Retinal pigment epithelial cell (primary cell): ENCODE data around the gene KDM4F.

Source experiments
- DNase-seq: peaks from one replicate; pipeline ENCODE4 v3.0.0-alpha.2; 2010; ENCODE audit warnings: low read depth
- H3K4me3 ChIP-seq: 2 replicates; pipeline ENCODE4 v1.5.1; 2011; ENCODE audit warnings: mild to moderate bottlenecking, low read length, control low read depth, moderate library complexity
- TF ChIP-seq, protein P1 (sequence below): conservative IDR thresholded peaks from 2 replicates; pipeline ENCODE4 v1.5.1; 2011; ENCODE audit warnings: low read depth, low read length, control low read depth, inconsistent platforms

The KDM4F gene

DNA sequence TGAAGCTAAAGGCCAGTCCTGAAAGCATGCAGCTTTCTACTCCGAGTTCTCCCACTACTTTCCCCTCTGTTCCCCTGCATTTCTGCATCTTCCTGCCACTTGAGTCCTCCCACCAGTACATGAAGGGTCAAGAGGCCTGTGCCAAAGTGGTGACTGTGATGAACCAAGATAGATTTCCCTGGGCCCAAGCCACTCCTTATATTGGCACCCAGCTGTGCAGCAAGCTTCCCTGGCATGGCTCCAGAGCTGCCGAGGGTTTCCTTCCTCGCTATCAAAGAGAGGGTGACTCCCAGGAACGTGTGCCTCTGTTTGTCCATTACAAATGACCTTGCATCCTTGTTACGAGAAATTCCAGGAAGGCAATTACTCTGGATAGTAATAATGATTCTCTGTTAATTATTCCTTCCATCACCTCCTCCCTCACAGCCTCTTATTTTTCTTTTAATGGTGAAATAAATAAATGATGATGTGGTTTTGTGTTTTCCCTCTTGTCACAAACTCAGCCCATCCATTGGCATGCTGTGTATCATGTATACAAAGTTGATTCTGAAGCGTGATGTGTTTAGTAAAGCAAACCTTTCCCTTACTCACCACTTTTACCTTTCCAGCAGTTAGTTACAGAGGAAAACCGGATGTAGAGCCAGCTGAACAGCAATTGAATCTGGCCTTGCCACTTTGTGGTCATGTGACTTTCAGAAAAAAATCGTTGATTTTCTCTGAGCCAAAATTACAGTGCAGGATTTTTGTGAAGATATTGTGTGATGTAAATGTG lies 25.8 kb downstream of the KDM4F start:
- DNase-seq: no peak
- no peak overlapping the region for H3K4me3 ChIP-seq
- TF ChIP-seq, protein P1, sequence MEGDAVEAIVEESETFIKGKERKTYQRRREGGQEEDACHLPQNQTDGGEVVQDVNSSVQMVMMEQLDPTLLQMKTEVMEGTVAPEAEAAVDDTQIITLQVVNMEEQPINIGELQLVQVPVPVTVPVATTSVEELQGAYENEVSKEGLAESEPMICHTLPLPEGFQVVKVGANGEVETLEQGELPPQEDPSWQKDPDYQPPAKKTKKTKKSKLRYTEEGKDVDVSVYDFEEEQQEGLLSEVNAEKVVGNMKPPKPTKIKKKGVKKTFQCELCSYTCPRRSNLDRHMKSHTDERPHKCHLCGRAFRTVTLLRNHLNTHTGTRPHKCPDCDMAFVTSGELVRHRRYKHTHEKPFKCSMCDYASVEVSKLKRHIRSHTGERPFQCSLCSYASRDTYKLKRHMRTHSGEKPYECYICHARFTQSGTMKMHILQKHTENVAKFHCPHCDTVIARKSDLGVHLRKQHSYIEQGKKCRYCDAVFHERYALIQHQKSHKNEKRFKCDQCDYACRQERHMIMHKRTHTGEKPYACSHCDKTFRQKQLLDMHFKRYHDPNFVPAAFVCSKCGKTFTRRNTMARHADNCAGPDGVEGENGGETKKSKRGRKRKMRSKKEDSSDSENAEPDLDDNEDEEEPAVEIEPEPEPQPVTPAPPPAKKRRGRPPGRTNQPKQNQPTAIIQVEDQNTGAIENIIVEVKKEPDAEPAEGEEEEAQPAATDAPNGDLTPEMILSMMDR: no peak

DNA sequence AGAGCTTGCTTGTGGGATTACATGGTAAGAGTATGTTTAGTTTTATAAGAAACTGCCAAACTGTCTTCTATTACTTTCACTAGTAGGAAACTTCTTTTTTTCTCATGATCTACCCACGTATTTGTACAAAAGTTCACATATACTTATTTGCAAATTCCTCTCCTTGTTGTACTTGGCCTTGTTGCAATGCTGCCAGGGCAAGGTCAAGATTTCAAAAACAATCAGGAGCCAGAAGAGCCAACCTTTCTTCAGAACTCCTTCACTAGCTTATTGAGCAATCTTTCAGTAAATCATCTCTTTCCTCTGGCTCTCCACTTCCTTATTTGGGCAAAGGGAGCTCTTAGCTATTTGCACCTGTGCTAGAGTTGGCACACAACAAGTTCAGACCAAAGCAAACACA lies 27.2 kb downstream of the KDM4F start:
- DNase-seq: no peak
- TF ChIP-seq, protein P1: no peak
- no peak overlapping the region for H3K4me3 ChIP-seq

DNA sequence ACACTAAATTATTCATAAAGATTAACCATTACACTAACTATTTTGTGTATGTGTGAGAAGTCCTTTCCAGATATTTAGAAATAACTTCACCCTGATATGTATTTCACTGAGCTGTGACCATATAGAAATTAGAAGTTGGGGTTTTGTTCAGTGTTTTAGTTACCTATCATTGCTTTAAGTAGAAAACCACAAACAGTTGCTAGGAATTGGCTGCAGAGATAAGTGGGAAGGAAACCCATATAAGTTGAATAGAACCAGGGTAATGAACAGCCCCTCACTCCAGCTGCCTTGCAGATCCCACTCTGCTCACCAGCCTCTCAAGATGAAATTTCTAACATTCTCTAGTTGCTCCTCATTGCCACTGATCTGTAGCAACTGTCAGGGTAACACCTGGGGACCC lies 27.8 kb downstream of the KDM4F start:
- H3K4me3 ChIP-seq: no peak overlapping the region
- no peak for DNase-seq
- TF ChIP-seq, protein P1: no peak

GRCh38 chr11:95078526-95078925 lies 29.3 kb downstream of the KDM4F start:
- DNase-seq: no peak
- TF ChIP-seq, protein P1: no peak
- no peak overlapping the region for H3K4me3 ChIP-seq

DNA sequence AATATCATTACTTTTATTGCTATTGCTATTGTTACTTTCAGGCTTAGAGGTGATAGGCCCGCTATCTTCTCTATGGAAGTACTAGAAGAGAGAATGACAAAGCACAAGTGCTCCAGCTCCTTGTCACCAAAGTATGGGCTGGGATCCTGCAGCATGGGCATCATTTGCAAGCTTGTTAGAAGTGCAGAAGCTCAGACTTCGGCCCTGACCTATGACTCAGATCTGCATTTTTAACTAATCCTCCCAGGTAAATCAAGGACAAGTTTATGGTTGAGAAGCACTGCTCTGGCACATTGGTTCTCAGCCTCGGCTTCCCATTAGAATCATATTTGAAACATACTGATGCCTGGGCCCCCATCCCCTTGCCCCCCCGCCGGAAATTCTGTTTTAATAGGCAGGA lies 31.8 kb downstream of the KDM4F start:
- no peak overlapping the region for H3K4me3 ChIP-seq
- no peak for DNase-seq
- TF ChIP-seq, protein P1: no peak

GRCh38 chr11:95081412-95081811 lies 32.2 kb downstream of the KDM4F start:
- no peak overlapping the region for H3K4me3 ChIP-seq
- TF ChIP-seq, protein P1: no peak
- no peak for DNase-seq

DNA sequence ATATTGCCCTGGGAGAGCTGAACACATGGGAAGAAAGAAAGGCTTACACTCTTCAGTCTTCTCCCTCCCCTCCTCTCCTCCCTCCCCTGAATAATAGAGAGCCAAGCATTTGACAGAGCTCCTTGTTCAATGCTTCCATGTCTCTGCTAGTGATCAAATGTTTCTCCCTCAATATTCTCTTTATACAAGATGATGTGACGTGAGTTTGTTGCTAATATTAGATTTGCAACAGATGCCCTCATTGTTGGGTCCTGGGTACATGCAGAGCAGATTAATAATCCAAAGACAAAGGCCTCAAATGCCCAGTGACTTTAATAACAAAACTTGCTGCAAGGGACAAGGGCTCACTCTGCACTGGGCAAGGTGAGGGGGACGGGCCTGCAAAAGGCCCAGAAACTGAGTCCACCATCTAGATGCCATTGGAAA lies 33.4 kb downstream of the KDM4F start:
- TF ChIP-seq, protein P1: no peak
- DNase-seq: no peak
- H3K4me3 ChIP-seq: no peak overlapping the region
